ENCODE measurements around the gene GADD45A.

Gene GADD45A

GRCh38 chr1:67682659-67683197, 2.3 kb upstream of the GADD45A start:
- TF ChIP-seq POLR2AphosphoS5 (IDR thresholded peaks at IDR 0.05; ENCODE audit: low read depth, low read length) (no peak), SIN3A (IDR thresholded peaks at IDR 0.05; ENCODE audit: borderline replicate concordance, insufficient read depth, low read length) (no peak), TAF1 (IDR thresholded peaks at IDR 0.05; ENCODE audit: borderline replicate concordance, insufficient read depth, low read length) (no peak)
- TF ChIP-seq, protein P1, sequence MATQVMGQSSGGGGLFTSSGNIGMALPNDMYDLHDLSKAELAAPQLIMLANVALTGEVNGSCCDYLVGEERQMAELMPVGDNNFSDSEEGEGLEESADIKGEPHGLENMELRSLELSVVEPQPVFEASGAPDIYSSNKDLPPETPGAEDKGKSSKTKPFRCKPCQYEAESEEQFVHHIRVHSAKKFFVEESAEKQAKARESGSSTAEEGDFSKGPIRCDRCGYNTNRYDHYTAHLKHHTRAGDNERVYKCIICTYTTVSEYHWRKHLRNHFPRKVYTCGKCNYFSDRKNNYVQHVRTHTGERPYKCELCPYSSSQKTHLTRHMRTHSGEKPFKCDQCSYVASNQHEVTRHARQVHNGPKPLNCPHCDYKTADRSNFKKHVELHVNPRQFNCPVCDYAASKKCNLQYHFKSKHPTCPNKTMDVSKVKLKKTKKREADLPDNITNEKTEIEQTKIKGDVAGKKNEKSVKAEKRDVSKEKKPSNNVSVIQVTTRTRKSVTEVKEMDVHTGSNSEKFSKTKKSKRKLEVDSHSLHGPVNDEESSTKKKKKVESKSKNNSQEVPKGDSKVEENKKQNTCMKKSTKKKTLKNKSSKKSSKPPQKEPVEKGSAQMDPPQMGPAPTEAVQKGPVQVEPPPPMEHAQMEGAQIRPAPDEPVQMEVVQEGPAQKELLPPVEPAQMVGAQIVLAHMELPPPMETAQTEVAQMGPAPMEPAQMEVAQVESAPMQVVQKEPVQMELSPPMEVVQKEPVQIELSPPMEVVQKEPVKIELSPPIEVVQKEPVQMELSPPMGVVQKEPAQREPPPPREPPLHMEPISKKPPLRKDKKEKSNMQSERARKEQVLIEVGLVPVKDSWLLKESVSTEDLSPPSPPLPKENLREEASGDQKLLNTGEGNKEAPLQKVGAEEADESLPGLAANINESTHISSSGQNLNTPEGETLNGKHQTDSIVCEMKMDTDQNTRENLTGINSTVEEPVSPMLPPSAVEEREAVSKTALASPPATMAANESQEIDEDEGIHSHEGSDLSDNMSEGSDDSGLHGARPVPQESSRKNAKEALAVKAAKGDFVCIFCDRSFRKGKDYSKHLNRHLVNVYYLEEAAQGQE (IDR thresholded peaks at IDR 0.05; ENCODE audit: insufficient read depth in 1 of 2, low read depth in 2 of 2, low read length in 2 of 2), result no peak

DNA sequence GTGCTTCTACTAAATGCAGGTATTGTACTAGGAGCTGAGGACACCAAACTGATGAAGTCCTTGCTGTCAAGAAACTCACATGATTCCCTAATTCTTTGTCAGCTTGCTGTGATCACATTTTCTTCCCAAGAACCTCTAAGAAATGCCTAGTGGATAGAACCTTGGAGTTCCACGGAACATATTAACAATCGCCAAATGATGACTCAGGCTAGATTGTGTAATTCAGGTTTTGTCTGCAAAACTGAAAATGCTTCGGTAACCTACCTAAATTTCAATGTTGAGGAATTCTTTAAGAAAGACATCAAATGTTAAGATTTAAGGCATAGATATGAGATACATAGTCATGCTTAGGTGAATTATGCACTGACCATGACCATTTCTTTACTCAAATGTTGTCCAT, 1.7 kb upstream of the GADD45A start:
- TF ChIP-seq, protein P1 (IDR thresholded peaks at IDR 0.05; ENCODE audit: insufficient read depth in 1 of 2, low read depth in 2 of 2, low read length in 2 of 2), result no peak
- TF ChIP-seq SIN3A (IDR thresholded peaks at IDR 0.05; ENCODE audit: borderline replicate concordance, insufficient read depth, low read length) (no peak), TAF1 (IDR thresholded peaks at IDR 0.05; ENCODE audit: borderline replicate concordance, insufficient read depth, low read length) (no peak), POLR2AphosphoS5 (IDR thresholded peaks at IDR 0.05; ENCODE audit: low read depth, low read length) (no peak), FOXP2 (optimal IDR thresholded peaks at IDR 0.05; ENCODE audit: borderline replicate concordance, extremely low read depth, extremely low read length, insufficient read depth) (no peak)

DNA sequence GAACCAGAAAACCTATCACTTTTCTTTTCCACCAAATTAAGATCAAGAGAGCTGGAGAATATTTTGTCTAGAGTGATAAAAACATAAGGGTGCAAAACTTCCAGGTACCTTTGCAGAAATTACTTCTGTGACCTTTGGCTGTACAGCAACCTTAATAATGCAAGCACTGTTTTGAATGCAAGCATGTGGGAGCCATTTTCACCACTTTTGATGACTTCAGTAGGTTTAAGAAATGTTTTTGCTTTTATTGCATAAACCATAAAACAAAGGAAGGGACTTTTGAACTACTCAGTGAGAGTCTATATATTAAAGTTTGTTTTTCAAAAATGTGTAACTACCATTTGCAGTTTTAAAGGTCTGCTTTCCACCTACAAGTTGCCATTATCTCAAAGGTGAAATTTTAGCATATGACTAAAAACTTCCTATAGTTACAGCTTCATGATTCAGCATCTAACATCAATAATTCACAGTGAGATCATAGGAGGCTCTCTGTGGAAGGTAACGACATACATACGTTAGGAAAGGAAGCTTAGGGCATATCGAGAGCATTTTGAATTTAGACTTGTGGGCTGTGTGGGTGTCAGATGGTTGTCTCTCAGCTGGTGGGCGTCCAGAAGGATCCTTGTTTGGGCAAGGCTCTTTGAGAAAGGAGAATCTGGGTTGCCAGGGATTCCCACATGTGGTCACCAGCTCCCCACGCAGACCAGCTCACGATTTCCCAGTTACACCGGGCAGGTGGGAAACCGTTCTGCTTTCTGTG, 1.1 kb upstream of the GADD45A start:
- TF ChIP-seq, protein P1 (IDR thresholded peaks at IDR 0.05; ENCODE audit: insufficient read depth in 1 of 2, low read depth in 2 of 2, low read length in 2 of 2), result no peak
- TF ChIP-seq POLR2AphosphoS5 (IDR thresholded peaks at IDR 0.05; ENCODE audit: low read depth, low read length) (no peak), TAF1 (IDR thresholded peaks at IDR 0.05; ENCODE audit: borderline replicate concordance, insufficient read depth, low read length) (no peak), FOXP2 (optimal IDR thresholded peaks at IDR 0.05; ENCODE audit: borderline replicate concordance, extremely low read depth, extremely low read length, insufficient read depth) (no peak), SIN3A (IDR thresholded peaks at IDR 0.05; ENCODE audit: borderline replicate concordance, insufficient read depth, low read length) (no peak)

DNA sequence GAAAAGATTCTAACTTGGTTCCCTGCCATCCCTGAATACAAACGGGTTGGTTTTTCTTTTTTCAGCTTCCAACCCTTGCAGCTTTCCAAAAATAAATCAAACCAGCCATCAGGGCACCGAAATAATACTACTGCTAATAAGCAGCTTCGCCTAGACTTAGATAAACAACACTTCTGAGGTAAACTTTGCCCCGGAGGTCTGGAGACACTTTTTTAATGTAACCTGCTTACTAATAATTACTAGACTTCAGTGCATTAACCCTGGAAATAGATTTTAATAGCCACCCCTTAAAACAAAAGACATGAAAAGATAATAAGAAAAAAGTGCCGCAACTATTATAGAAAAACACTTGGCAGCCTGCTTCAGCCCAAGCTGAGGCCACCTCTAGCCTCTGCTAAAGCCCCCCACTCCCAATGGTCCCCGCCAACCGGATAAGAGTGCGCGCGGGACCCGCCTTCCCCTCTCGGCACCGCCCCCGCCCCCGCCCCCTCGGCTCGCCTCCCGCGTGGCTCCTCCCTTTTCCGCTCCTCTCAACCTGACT, 405 bp upstream of the GADD45A start:
- TF ChIP-seq FOXP2 (optimal IDR thresholded peaks at IDR 0.05; ENCODE audit: borderline replicate concordance, extremely low read depth, extremely low read length, insufficient read depth) (no peak), TAF1 (IDR thresholded peaks at IDR 0.05; ENCODE audit: borderline replicate concordance, insufficient read depth, low read length) (no peak), SIN3A (IDR thresholded peaks at IDR 0.05; ENCODE audit: borderline replicate concordance, insufficient read depth, low read length) (no peak), POLR2AphosphoS5 (IDR thresholded peaks at IDR 0.05; ENCODE audit: low read depth, low read length) (no peak)
- TF ChIP-seq, protein P1 (IDR thresholded peaks at IDR 0.05; ENCODE audit: insufficient read depth in 1 of 2, low read depth in 2 of 2, low read length in 2 of 2), result no peak

Data from PFSK-1 (cell line).